ENCODE data around the gene TRIP13. TPM values are rescaled to one million over a fixed set of nuclear protein-coding genes. Genes with fewer than 3 reads are reported as not detected.

TRIP13 gene
- total and polyA plus RNA-seq, 2 experiments from 2014 or later = 42.5 to 44.8 TPM

- TF ChIP-seq CREB1 (CRISPR knock-in tag; IDR thresholded peaks at IDR 0.05; ENCODE audit: low read depth) (no peak), CTCF (conservative IDR thresholded peaks at IDR 0.05; ENCODE audit: low read depth in 2 of 2) (no peak), POLR2AphosphoS5 (IDR thresholded peaks at IDR 0.05; ENCODE audit: low read depth) (no peak), EZH2 (IDR thresholded peaks at IDR 0.05; ENCODE audit: low read depth, unreplicated experiment) (no peak), NANOG (IDR thresholded peaks at IDR 0.05; ENCODE audit: borderline replicate concordance) (no peak), STAT1 (IDR thresholded peaks at IDR 0.05; ENCODE audit: unreplicated experiment) (no peak), JUNB (IDR thresholded peaks at IDR 0.05; ENCODE audit: unreplicated experiment) (no peak), ZNF331 (CRISPR knock-in tag; IDR thresholded peaks at IDR 0.05; ENCODE audit: low read depth) (no peak), EZH2phosphoT487 (IDR thresholded peaks at IDR 0.05; ENCODE audit: unreplicated experiment) (no peak)
- TF ChIP-seq, protein P1, sequence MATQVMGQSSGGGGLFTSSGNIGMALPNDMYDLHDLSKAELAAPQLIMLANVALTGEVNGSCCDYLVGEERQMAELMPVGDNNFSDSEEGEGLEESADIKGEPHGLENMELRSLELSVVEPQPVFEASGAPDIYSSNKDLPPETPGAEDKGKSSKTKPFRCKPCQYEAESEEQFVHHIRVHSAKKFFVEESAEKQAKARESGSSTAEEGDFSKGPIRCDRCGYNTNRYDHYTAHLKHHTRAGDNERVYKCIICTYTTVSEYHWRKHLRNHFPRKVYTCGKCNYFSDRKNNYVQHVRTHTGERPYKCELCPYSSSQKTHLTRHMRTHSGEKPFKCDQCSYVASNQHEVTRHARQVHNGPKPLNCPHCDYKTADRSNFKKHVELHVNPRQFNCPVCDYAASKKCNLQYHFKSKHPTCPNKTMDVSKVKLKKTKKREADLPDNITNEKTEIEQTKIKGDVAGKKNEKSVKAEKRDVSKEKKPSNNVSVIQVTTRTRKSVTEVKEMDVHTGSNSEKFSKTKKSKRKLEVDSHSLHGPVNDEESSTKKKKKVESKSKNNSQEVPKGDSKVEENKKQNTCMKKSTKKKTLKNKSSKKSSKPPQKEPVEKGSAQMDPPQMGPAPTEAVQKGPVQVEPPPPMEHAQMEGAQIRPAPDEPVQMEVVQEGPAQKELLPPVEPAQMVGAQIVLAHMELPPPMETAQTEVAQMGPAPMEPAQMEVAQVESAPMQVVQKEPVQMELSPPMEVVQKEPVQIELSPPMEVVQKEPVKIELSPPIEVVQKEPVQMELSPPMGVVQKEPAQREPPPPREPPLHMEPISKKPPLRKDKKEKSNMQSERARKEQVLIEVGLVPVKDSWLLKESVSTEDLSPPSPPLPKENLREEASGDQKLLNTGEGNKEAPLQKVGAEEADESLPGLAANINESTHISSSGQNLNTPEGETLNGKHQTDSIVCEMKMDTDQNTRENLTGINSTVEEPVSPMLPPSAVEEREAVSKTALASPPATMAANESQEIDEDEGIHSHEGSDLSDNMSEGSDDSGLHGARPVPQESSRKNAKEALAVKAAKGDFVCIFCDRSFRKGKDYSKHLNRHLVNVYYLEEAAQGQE (IDR thresholded peaks at IDR 0.05; ENCODE audit: unreplicated experiment) = no peak
Measured at GRCh38 chr5:868428-869135, 24.1 kb upstream of the TRIP13 start (continued).

GRCh38 chr5:870956-871355 is 21.7 kb upstream of the TRIP13 start:
- Mint-ChIP-seq H3K27me3 (ENCODE audit: insufficient read depth, low read depth, poor library complexity) (peaks cover 2% of the 10 kb centered on the region), H3K27ac (no peak overlapping the region), H3K4me1 (peaks cover 5% of the 10 kb centered on the region; the same call in 2 of the 3 replicates), H3K36me3 (ENCODE audit: low read depth) (peaks cover 89% of the 10 kb centered on the region), H3K4me3 (no peak overlapping the region), H3K9me3 (no peaks in the 10 kb centered on the region)
- H4K20me1 ChIP-seq (replicated peaks; ENCODE audit: insufficient read depth) = peaks cover 30% of the 10 kb centered on the region
- H3K4me2 ChIP-seq = no peak overlapping the region
- H3K4me1 ChIP-seq (ENCODE audit: insufficient read depth) = no peaks in the 10 kb centered on the region
- peaks cover 45% of the 10 kb centered on the region for H3K36me3 ChIP-seq (ENCODE audit: insufficient read depth)
- no peaks in the 10 kb centered on the region for H3K9me2 ChIP-seq (ENCODE audit: insufficient read depth)
- 0 out of 2 replicates have a peak, but pooled peaks cover 4% of the 10 kb centered on the region for H3F3A ChIP-seq (replicated peaks; ENCODE audit: low read depth)
- H3K27ac ChIP-seq (ENCODE audit: low read depth) = no peak overlapping the region
- H3K79me2 ChIP-seq (replicated peaks; ENCODE audit: insufficient read depth) = peaks cover 15% of the 10 kb centered on the region
- H2AFZ ChIP-seq = no peak overlapping the region
- no peak for ATAC-seq
- H3K4me3 ChIP-seq = no peak overlapping the region
- H3K27me3 ChIP-seq (ENCODE audit: insufficient read depth) = no peaks in the 10 kb centered on the region
- DNase-seq (ENCODE audit: low spot score) = no peak
- TF ChIP-seq EZH2phosphoT487 (IDR thresholded peaks at IDR 0.05; ENCODE audit: unreplicated experiment) (no peak), ETS1 (IDR thresholded peaks at IDR 0.05) (no peak), ZNF331 (CRISPR knock-in tag; IDR thresholded peaks at IDR 0.05; ENCODE audit: low read depth) (no peak), EZH2 (IDR thresholded peaks at IDR 0.05; ENCODE audit: low read depth, unreplicated experiment) (no peak), CREB1 (CRISPR knock-in tag; IDR thresholded peaks at IDR 0.05; ENCODE audit: low read depth) (no peak), CTCF (conservative IDR thresholded peaks at IDR 0.05; ENCODE audit: low read depth in 2 of 2) (no peak), POLR2AphosphoS5 (IDR thresholded peaks at IDR 0.05; ENCODE audit: low read depth) (no peak), ZNF114 (CRISPR knock-in tag; IDR thresholded peaks at IDR 0.05) (no peak)
- TF ChIP-seq, protein P1 (IDR thresholded peaks at IDR 0.05; ENCODE audit: unreplicated experiment) = no peak
